CD4-positive, alpha-beta T cell (primary cell): ENCODE measurements around the gene BLM. TPM values are rescaled to one million over a fixed set of nuclear protein-coding genes. Genes with fewer than 3 reads are reported as not detected.

Experiments used
- ATAC-seq: fragments of 200-7000 bp; cut with Tn5 transposase; one replicate; pipeline ENCODE4 v1.10.0; 2022; ENCODE audit warnings: mild to moderate bottlenecking; ENCODE audit not compliant: poor library complexity
- CTCF ChIA-PET: fragments of 350-600 bp; sonication (Branson Sonifier 250); formaldehyde crosslinking; loops from one replicate; lab custom pipeline; 2021; ENCODE audit warnings: antibody characterized with exemption, inconsistent platforms; lab: Charles Lee
- POLR2A ChIA-PET: fragments of 350-600 bp; sonication (Branson Sonifier 250); formaldehyde crosslinking; loops from one replicate; lab custom pipeline; 2021; ENCODE audit warnings: antibody characterized with exemption, inconsistent platforms; lab: Charles Lee
- DNase-seq, 14 experiments: peaks; one replicate each; pipeline ENCODE4 v3.0.0-alpha.2; 2013 to 2020; ENCODE audit warnings: mixed read lengths in 2 of 14
- H3K27ac ChIP-seq, 2 donors: one replicate each; pipeline versions ENCODE4 v1.5.1 to v1.7.0; 2013; ENCODE audit warnings: low read length in 2 of 2, low read depth in 1 of 2, mild to moderate bottlenecking in 1 of 2
- H3K27me3 ChIP-seq, 2 experiments: 1 replicate in 1 of 2; 2 replicates in 1 of 2; pipeline versions ENCODE4 v1.6.1 to v1.7.0; 2013; ENCODE audit warnings: low read length in 2 of 2, control low read depth in 1 of 2, mild to moderate bottlenecking in 1 of 2, moderate library complexity in 1 of 2; ENCODE audit not compliant: insufficient read depth in 2 of 2, control insufficient read depth in 1 of 2
- H3K36me3 ChIP-seq: one replicate; pipeline ENCODE4 v1.6.1; 2013; ENCODE audit warnings: low read length, control low read depth; ENCODE audit not compliant: insufficient read depth
- H3K4me1 ChIP-seq: one replicate; pipeline ENCODE4 v1.6.1; 2013; ENCODE audit warnings: low read length, control low read depth; ENCODE audit not compliant: insufficient read depth
- H3K4me3 ChIP-seq: one replicate; pipeline ENCODE4 v1.5.1; 2013; ENCODE audit warnings: mild to moderate bottlenecking, low read length, moderate library complexity
- H3K9me3 ChIP-seq, 2 experiments: 1 replicate in 1 of 2; 2 replicates in 1 of 2; pipeline versions ENCODE4 v1.6.1 to v1.7.0; 2013; ENCODE audit warnings: low read length in 2 of 2, mild to moderate bottlenecking in 2 of 2, control low read depth in 1 of 2, moderate library complexity in 1 of 2; ENCODE audit not compliant: control insufficient read depth in 1 of 2, insufficient read depth in 1 of 2
- H3K27ac Mint-ChIP-seq: one replicate; pipeline ENCODE4 v1.8.0; 2020; ENCODE audit warnings: mixed read lengths
- H3K27me3 Mint-ChIP-seq: one replicate; pipeline ENCODE4 v1.8.0; 2021; ENCODE audit warnings: mixed read lengths
- H3K36me3 Mint-ChIP-seq: one replicate; pipeline ENCODE4 v1.8.0; 2021; ENCODE audit warnings: low read depth, mixed read lengths
- H3K4me1 Mint-ChIP-seq: one replicate; pipeline ENCODE4 v1.8.0; 2021; ENCODE audit warnings: low read depth, mixed read lengths
- H3K4me3 Mint-ChIP-seq: one replicate; pipeline ENCODE4 v1.8.0; 2020; ENCODE audit warnings: mild to moderate bottlenecking, mixed read lengths
- H3K9me3 Mint-ChIP-seq: one replicate; pipeline ENCODE4 v1.8.0; 2020; ENCODE audit warnings: mixed read lengths
- CTCF ChIP-seq: fragments of 200-600 bp; IDR thresholded peaks from one replicate; pipeline ENCODE4 v1.8.0; 2022; ENCODE audit warnings: antibody characterized with exemption, mild to moderate bottlenecking
- intact Hi-C, 2 experiments: fragments of 100-400 bp; cut with DNase I in 1 of 2; cut with micrococcal nuclease in 1 of 2; formaldehyde crosslinking; loops; one replicate each; pipeline versions ENCODE4 v1.15.1 to v1.9.0; 2023 to 2025; cut with DNase I, micrococcal nuclease
- total RNA-seq, 174 experiments: library from RNA in 2 of 174; stranded (reverse) in 2 of 174; gene quantifications; one replicate each; pipeline ENCODE4 v1.2.3 and lab custom pipeline; 2021 to 2026

BLM gene
- total RNA-seq, 2 experiments from 2014 or later: 1.6 to 1.8 TPM

GRCh38 chr15:90709278-90709677, 7.9 kb upstream of the BLM start:
- CTCF ChIA-PET: interaction anchor here (1.7 kb wide), 1 partner anchor 61 kb away, joined by 3 read pairs; no protein-coding TSS in a partner anchor
- no peak for TF ChIP-seq CTCF
- Histone ChIP-seq H3K4me1 (peaks cover 5% of the 10 kb centered on the region), H3K27ac (no peak overlapping the region), H3K4me3 (no peak overlapping the region), H3K9me3 (peaks cover 0 to under 1% of the 10 kb centered on the region in 2 experiments), H3K36me3 (no peaks in the 10 kb centered on the region), H3K27me3 (no peaks in the 10 kb centered on the region)
- Mint-ChIP-seq H3K9me3 (no peaks in the 10 kb centered on the region), H3K27me3 (no peaks in the 10 kb centered on the region), H3K4me3 (no peak overlapping the region), H3K27ac (no peak overlapping the region), H3K36me3 (no peaks in the 10 kb centered on the region), H3K4me1 (peaks cover 18% of the 10 kb centered on the region)
- POLR2A ChIA-PET: interaction anchor here (0.7 kb wide), 1 partner anchor 253 kb away, joined by 3 read pairs; no protein-coding TSS in a partner anchor
- no peak for ATAC-seq
- DNase-seq: no peak
- intact Hi-C loops: no loop called here

- no peak overlapping the region for H3K27ac Mint-ChIP-seq
- no peak overlapping the region for H3K27ac ChIP-seq
- intact Hi-C loops: loop anchor here (10.0 kb wide), 3 partner anchors 46 to 606 kb away; partner anchors contain the start of gene IDH2 (in 1 of the 2)
- no peaks in the 10 kb centered on the region for H3K27me3 Mint-ChIP-seq
- POLR2A ChIA-PET: no interaction called here
- ATAC-seq: no peak
- H3K27me3 ChIP-seq: no peaks in the 10 kb centered on the region
- no peaks in the 10 kb centered on the region for H3K36me3 ChIP-seq
- TF ChIP-seq CTCF: no peak
- no peaks in the 10 kb centered on the region for H3K9me3 Mint-ChIP-seq
- no peak overlapping the region for H3K4me3 ChIP-seq
- peaks cover 5% of the 10 kb centered on the region for H3K4me1 ChIP-seq
- peaks cover 18% of the 10 kb centered on the region for H3K4me1 Mint-ChIP-seq
- no peaks in the 10 kb centered on the region for H3K36me3 Mint-ChIP-seq
- no peak for DNase-seq
- no peaks in the 10 kb centered on the region for H3K9me3 ChIP-seq
- CTCF ChIA-PET: interaction anchor here (1.7 kb wide), 1 partner anchor 63 kb away, joined by 3 read pairs; no protein-coding TSS in a partner anchor
- H3K4me3 Mint-ChIP-seq: no peak overlapping the region
Measured at GRCh38 chr15:90710436-90711027, 6.6 kb upstream of the BLM start.

- Mint-ChIP-seq H3K4me3 (no peak overlapping the region), H3K4me1 (peaks cover 25% of the 10 kb centered on the region), H3K9me3 (no peaks in the 10 kb centered on the region), H3K27ac (no peak overlapping the region), H3K36me3 (no peaks in the 10 kb centered on the region), H3K27me3 (no peaks in the 10 kb centered on the region)
- DNase-seq (no peak), ATAC-seq (no peak)
- Histone ChIP-seq H3K4me3 (no peak overlapping the region), H3K9me3 (no peaks in the 10 kb centered on the region), H3K27ac (no peak overlapping the region), H3K4me1 (peaks cover 5% of the 10 kb centered on the region), H3K27me3 (no peaks in the 10 kb centered on the region), H3K36me3 (no peaks in the 10 kb centered on the region)
- CTCF ChIA-PET: no interaction called here
- intact Hi-C loops: loop anchor here (10.0 kb wide), 3 partner anchors 47 to 607 kb away; partner anchors contain the start of gene IDH2 (in 1 of the 2)
- no peak for TF ChIP-seq CTCF
- POLR2A ChIA-PET: no interaction called here
Measured at GRCh38 chr15:90711418-90711824, 5.7 kb upstream of the BLM start.
